ENCODE results near the gene CAMK1D. TPM values are rescaled to one million over a fixed set of nuclear protein-coding genes. Genes with fewer than 3 reads are reported as not detected.

CAMK1D gene
- total and polyA plus RNA-seq, 2 of the 4 experiments (the other 2 are of a cell fraction) = 5.0 to 5.3 TPM

GRCh38 chr10:12387561-12388210 is 38.3 kb downstream of the CAMK1D start:
- no peaks in the 10 kb centered on the region; the same call in 1 of the 2 replicates for H3K4me1 ChIP-seq (ENCODE audit: control insufficient read depth, insufficient read depth, low read length)
- H2BK20ac ChIP-seq (ENCODE audit: low read depth, low read length) = no peak overlapping the region
- no peaks in the 10 kb centered on the region for H4K20me1 ChIP-seq (ENCODE audit: insufficient read depth, low read length)
- H3K4me2 ChIP-seq (ENCODE audit: low read depth, low read length) = no peak overlapping the region
- no peaks in the 10 kb centered on the region for H3K79me1 ChIP-seq (ENCODE audit: low read depth in 1 of 2, low read length in 2 of 2)
- H2AFZ ChIP-seq (replicated peaks; ENCODE audit: low read length, poor library complexity) = no peak overlapping the region
- no peak overlapping the region for H2BK15ac ChIP-seq (ENCODE audit: low read depth, low read length)
- CTCF ChIA-PET = no interaction called here
- no peak overlapping the region for H4K8ac ChIP-seq (ENCODE audit: low read depth in 2 of 2, low read length in 2 of 2)
- in situ Hi-C loops (cut with MboI; ENCODE audit: low sequenced_read_pairs) = no loop called here
- 100% methylated on average over 1 of the region's 15 CpGs; no CpG with 5 or more reads in 1 of the 2 experiments for WGBS, 2 experiments (ENCODE audit: extremely low coverage in 2 of 2, insufficient read length in 1 of 2)
- no peak overlapping the region for H4K5ac ChIP-seq (ENCODE audit: low read depth, low read length)
- no peak overlapping the region for H3K9ac ChIP-seq (ENCODE audit: low read depth, low read length)
- no peak for DNase-seq
- no peaks in the 10 kb centered on the region for H3K9me1 ChIP-seq (ENCODE audit: insufficient read depth, low read length)
- no peak for ATAC-seq (ENCODE audit: low read depth)
- H2AK5ac ChIP-seq (ENCODE audit: low read depth, low read length) = no peak overlapping the region
- intact Hi-C loops (cut with micrococcal nuclease) = no loop called here
- H3K14ac ChIP-seq (replicated peaks; ENCODE audit: low read depth, low read length) = no peak overlapping the region
- H3K56ac ChIP-seq (ENCODE audit: extremely low read depth, insufficient read depth, low read length) = no peak overlapping the region
- 0 out of 2 replicates have a peak, but pooled peaks cover 3% of the 10 kb centered on the region for H3K9me3 ChIP-seq (ENCODE audit: control insufficient read depth, insufficient read depth, low read length)
- no peak overlapping the region for H3K27ac ChIP-seq (ENCODE audit: insufficient read depth, low read length)
- no peak overlapping the region for H2BK120ac ChIP-seq (ENCODE audit: low read depth, low read length)
- no peaks in the 10 kb centered on the region for H3K36me3 ChIP-seq (ENCODE audit: control insufficient read depth, insufficient read depth, low read length)
- TF ChIP-seq FOS (IDR thresholded peaks at IDR 0.05; ENCODE audit: low read depth, low read length) (no peak), MAZ (IDR thresholded peaks at IDR 0.05; ENCODE audit: borderline replicate concordance, low read depth, low read length) (no peak), CEBPB (IDR thresholded peaks at IDR 0.05; ENCODE audit: low read depth, low read length) (no peak), RAD21 (IDR thresholded peaks at IDR 0.05; ENCODE audit: low read length) (no peak), RCOR1 (IDR thresholded peaks at IDR 0.05; ENCODE audit: insufficient replicate concordance, low read length) (no peak), POLR2A (IDR thresholded peaks at IDR 0.05; ENCODE audit: low read depth, low read length) (no peak)
- POLR2A ChIA-PET (ENCODE audit: unreplicated experiment) = no interaction called here
- no peak overlapping the region for H3K18ac ChIP-seq (ENCODE audit: low read depth, low read length)
- H2BK5ac ChIP-seq (ENCODE audit: low read depth, low read length, poor library complexity, severe bottlenecking) = no peak overlapping the region
- dilution Hi-C loops (cut with HindIII; ENCODE audit: low sequenced_read_pairs, unreplicated experiment) = no loop called here
- no peak overlapping the region for H2AK9ac ChIP-seq (replicated peaks; ENCODE audit: low read depth, low read length, poor library complexity)
- no peak overlapping the region for H3K4me3 ChIP-seq (ENCODE audit: insufficient read depth, low read depth, low read length)
- H3K4ac ChIP-seq (ENCODE audit: low read depth, low read length) = no peak overlapping the region
- H3K23ac ChIP-seq (ENCODE audit: low read depth, low read length) = no peak overlapping the region
- H3K27me3 ChIP-seq (ENCODE audit: control insufficient read depth, insufficient read depth, low read length) = 0 out of 2 replicates have a peak, but pooled peaks cover 4% of the 10 kb centered on the region
- no peak overlapping the region for H4K91ac ChIP-seq (ENCODE audit: insufficient read depth, low read depth, low read length)
- BruUV-seq (replicated peaks) = no TSS peak

Measured in IMR-90 (cell line).